SK-N-MC (cell line): Measurements from ENCODE around the gene PLPPR2.

Experiments
- EZH2 ChIP-seq: fragments of 200-600 bp; sonication (generic); IDR thresholded peaks from one replicate; pipeline ENCODE4 v1.6.1; 2017; ENCODE audit warnings: antibody characterized with exemption
- POLR2AphosphoS5 ChIP-seq: IDR thresholded peaks from 2 replicates; pipeline ENCODE4 v1.6.1; 2012; ENCODE audit warnings: mild to moderate bottlenecking, low read depth, low read length, borderline replicate concordance

GRCh38 chr19:11384778-11385129 lies 29.5 kb downstream of the PLPPR2 start:
- no peak for TF ChIP-seq POLR2AphosphoS5
- TF ChIP-seq EZH2: no peak
